Measurements from ENCODE around the gene PPP1R3G. TPM values are rescaled to one million over a fixed set of nuclear protein-coding genes. Genes with fewer than 3 reads are reported as not detected.
A peak's percentile ranks its signal among the peaks of the same experiment; 100 is the strongest.

Gene PPP1R3G
- total and polyA plus RNA-seq, 2 of the 13 experiments (the other 11 are each of a cell fraction or from before 2014, with no cell fraction given): 1.2 to 1.3 TPM

DNA sequence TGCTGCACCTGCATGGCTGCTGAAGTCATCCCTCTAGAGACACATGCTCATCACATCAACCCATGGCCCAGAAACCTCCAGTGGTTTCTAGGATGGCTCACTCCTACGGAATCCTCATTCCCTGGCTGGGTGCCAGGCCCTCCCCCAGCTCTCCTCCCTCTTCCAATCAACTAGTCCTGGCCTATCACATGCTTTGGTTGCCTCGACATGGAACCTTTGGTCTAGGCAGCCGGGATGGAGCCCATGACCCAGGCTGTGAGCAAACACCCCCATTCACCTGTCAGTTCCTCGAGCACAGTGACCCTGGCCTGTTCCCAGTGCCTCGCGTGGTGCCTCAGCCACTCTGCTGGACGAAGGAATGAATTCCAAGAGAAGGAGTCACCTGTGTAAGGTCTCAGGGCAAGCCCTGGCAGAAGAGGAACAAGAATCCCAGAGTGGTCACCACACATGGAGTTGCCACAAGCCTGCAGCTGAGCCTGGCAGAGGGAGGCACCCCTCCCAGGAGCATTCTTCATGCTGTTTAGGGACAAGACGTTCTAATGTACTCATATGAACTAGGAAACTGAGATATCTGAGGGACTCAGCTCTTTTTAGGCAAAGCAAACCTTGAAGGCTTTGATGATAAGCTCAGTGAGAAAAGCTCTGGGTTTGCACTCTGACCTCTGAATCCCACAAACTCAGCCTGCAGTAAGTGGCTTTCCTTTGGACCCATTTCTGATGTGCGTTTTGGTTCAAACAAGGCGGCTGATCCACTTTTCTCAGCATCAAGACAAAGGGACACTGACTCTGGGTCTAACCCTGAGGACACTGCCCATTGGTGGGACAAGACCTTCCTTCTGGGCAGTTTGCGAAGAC, 40.2 kb downstream of the PPP1R3G start (continued):
- TF ChIP-seq PLSCR1 (CRISPR knock-in tag; IDR thresholded peaks at IDR 0.05; ENCODE audit: borderline replicate concordance): no peak
- no peak for TF ChIP-seq PAF1 (CRISPR knock-in tag; IDR thresholded peaks at IDR 0.05)
- TF ChIP-seq ZNF782 (CRISPR knock-in tag; IDR thresholded peaks at IDR 0.05; ENCODE audit: borderline replicate concordance): no peak
- no peak for TF ChIP-seq ETS1 (CRISPR knock-in tag; IDR thresholded peaks at IDR 0.05)
- no peak for TF ChIP-seq ZNF549 (CRISPR knock-in tag; IDR thresholded peaks at IDR 0.05)
- no peak for TF ChIP-seq SRSF9 (IDR thresholded peaks at IDR 0.05; ENCODE audit: borderline replicate concordance, insufficient read depth, low read depth, low read length, poor library complexity, severe bottlenecking)
- no peak for TF ChIP-seq SALL2 (CRISPR knock-in tag; IDR thresholded peaks at IDR 0.05)
- TF ChIP-seq ZSCAN31 (CRISPR knock-in tag; IDR thresholded peaks at IDR 0.05; ENCODE audit: low read depth): no peak
- no peak for TF ChIP-seq ZSCAN12 (CRISPR knock-in tag; IDR thresholded peaks at IDR 0.05)
- TF ChIP-seq XBP1 (CRISPR knock-in tag; IDR thresholded peaks at IDR 0.05): no peak
- no peak for TF ChIP-seq NR3C1 (CRISPR knock-in tag; IDR thresholded peaks at IDR 0.05)
- TF ChIP-seq ZNF3 (CRISPR knock-in tag; IDR thresholded peaks at IDR 0.05): no peak
- TF ChIP-seq, protein P1, sequence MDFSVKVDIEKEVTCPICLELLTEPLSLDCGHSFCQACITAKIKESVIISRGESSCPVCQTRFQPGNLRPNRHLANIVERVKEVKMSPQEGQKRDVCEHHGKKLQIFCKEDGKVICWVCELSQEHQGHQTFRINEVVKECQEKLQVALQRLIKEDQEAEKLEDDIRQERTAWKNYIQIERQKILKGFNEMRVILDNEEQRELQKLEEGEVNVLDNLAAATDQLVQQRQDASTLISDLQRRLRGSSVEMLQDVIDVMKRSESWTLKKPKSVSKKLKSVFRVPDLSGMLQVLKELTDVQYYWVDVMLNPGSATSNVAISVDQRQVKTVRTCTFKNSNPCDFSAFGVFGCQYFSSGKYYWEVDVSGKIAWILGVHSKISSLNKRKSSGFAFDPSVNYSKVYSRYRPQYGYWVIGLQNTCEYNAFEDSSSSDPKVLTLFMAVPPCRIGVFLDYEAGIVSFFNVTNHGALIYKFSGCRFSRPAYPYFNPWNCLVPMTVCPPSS (IDR thresholded peaks at IDR 0.05): no peak
- 0 out of 2 replicates have a peak, but pooled peaks have one; percentile 48 for TF ChIP-seq ZNF746 (CRISPR knock-in tag; IDR thresholded peaks at IDR 0.05)
- no peak for TF ChIP-seq NCOA5 (CRISPR knock-in tag; IDR thresholded peaks at IDR 0.05)
- TF ChIP-seq, protein P2, sequence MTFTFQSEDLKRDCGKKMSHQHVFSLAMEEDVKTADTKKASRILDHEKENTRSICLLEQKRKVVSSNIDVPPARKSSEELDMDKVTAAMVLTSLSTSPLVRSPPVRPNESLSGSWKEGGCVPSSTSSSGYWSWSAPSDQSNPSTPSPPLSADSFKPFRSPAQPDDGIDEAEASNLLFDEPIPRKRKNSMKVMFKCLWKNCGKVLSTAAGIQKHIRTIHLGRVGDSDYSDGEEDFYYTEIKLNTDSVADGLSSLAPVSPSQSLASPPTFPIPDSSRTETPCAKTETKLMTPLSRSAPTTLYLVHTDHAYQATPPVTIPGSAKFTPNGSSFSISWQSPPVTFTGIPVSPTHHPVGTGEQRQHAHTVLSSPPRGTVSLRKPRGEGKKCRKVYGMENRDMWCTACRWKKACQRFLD (CRISPR knock-in tag; IDR thresholded peaks at IDR 0.05; ENCODE audit: borderline replicate concordance): no peak
- no peak for TF ChIP-seq MIER2 (CRISPR knock-in tag; IDR thresholded peaks at IDR 0.05)
- no peak for TF ChIP-seq ZNF230 (CRISPR knock-in tag; IDR thresholded peaks at IDR 0.05)
- TF ChIP-seq SRSF1 (optimal IDR thresholded peaks at IDR 0.05; ENCODE audit: low read depth, low read length): no peak
- TF ChIP-seq SALL1 (CRISPR knock-in tag; IDR thresholded peaks at IDR 0.05): peak; percentile 82; the same call in 1 of the 2 replicates
- peak; percentile 78 for TF ChIP-seq TEAD3 (CRISPR knock-in tag; optimal IDR thresholded peaks at IDR 0.05; ENCODE audit: borderline replicate concordance)
- no peak for TF ChIP-seq FOXK2 (IDR thresholded peaks at IDR 0.05)
- TF ChIP-seq SMARCE1 (IDR thresholded peaks at IDR 0.05; ENCODE audit: borderline replicate concordance): no peak
- no peak for TF ChIP-seq ZC3H13 (CRISPR knock-in tag; IDR thresholded peaks at IDR 0.05)
- no peak for TF ChIP-seq ZMAT3 (CRISPR knock-in tag; conservative IDR thresholded peaks at IDR 0.05)
- TF ChIP-seq SKI (IDR thresholded peaks at IDR 0.05; ENCODE audit: partially characterized antibody): no peak
- no peak for TF ChIP-seq RBFOX2 (IDR thresholded peaks at IDR 0.05; ENCODE audit: low read depth, low read length)
- no peak for TF ChIP-seq GFI1 (CRISPR knock-in tag; IDR thresholded peaks at IDR 0.05; ENCODE audit: borderline replicate concordance)
- TF ChIP-seq ZNF883 (CRISPR knock-in tag; IDR thresholded peaks at IDR 0.05; ENCODE audit: not compliant biosample characterization): peak; percentile 31
